ENCODE data around the gene CD59.
"Not testable (repeated sequence)": the region's sequence is repeated elsewhere in the genome, so short reads cannot be mapped to it uniquely, and the experiment has no call there.

CD59 gene

GRCh38 chr11:33742249-33742851, 6.1 kb upstream of the CD59 start:
- no peak for DNase-seq

- no peak for DNase-seq
These were observed 5.6 kb upstream of the CD59 start for GRCh38 chr11:33741806-33742205.

GRCh38 chr11:33737362-33737821, 1.2 kb upstream of the CD59 start:
- DNase-seq: no peak

- peak; percentile 36 for DNase-seq
These were observed 714 bp downstream of the CD59 start for GRCh38 chr11:33735271-33736147.

GRCh38 chr11:33734441-33735270, 1.6 kb downstream of the CD59 start:
- no peak for DNase-seq

- no peak for DNase-seq
These were observed 2.2 kb downstream of the CD59 start for GRCh38 chr11:33733980-33734379.

- DNase-seq: peak; percentile 65
These were observed 4.3 kb downstream of the CD59 start for GRCh38 chr11:33731723-33732531.

- DNase-seq: no peak
These were observed 5.5 kb downstream of the CD59 start for GRCh38 chr11:33730716-33731115.

GRCh38 chr11:33729072-33729664, 7.1 kb downstream of the CD59 start:
- DNase-seq: not testable (repeated sequence)

- not testable (repeated sequence) for DNase-seq
These were observed 8.7 kb downstream of the CD59 start for GRCh38 chr11:33727539-33727938.

GRCh38 chr11:33725496-33725895, 10.7 kb downstream of the CD59 start:
- DNase-seq: no peak

GRCh38 chr11:33724644-33725035, 11.6 kb downstream of the CD59 start:
- no peak for DNase-seq

- DNase-seq: no peak
These were observed 12.9 kb downstream of the CD59 start for GRCh38 chr11:33723238-33723881.

- peak; percentile 60 for DNase-seq
These were observed 13.5 kb downstream of the CD59 start for GRCh38 chr11:33722590-33723234.

GRCh38 chr11:33721984-33722383, 14.2 kb downstream of the CD59 start:
- no peak for DNase-seq

GRCh38 chr11:33721426-33721825, 14.8 kb downstream of the CD59 start:
- DNase-seq: no peak

- DNase-seq: no peak
These were observed 16.6 kb downstream of the CD59 start for GRCh38 chr11:33719587-33719986.

GRCh38 chr11:33718440-33718839, 17.8 kb downstream of the CD59 start:
- no peak for DNase-seq

GRCh38 chr11:33716243-33716642, 20.0 kb downstream of the CD59 start:
- peak; percentile 20 for DNase-seq

GRCh38 chr11:33713856-33714398, 22.3 kb downstream of the CD59 start:
- DNase-seq: no peak
